GM18909 (cell line): ENCODE measurements around the gene NTNG1.

Experiments
- ATAC-seq: cut with Tn5 transposase; IDR thresholded peaks from one replicate; pipeline ENCODE4 v1.9.1; 2021; ENCODE audit warnings: mild to moderate bottlenecking; ENCODE audit not compliant: unreplicated experiment, poor library complexity

The NTNG1 gene

DNA sequence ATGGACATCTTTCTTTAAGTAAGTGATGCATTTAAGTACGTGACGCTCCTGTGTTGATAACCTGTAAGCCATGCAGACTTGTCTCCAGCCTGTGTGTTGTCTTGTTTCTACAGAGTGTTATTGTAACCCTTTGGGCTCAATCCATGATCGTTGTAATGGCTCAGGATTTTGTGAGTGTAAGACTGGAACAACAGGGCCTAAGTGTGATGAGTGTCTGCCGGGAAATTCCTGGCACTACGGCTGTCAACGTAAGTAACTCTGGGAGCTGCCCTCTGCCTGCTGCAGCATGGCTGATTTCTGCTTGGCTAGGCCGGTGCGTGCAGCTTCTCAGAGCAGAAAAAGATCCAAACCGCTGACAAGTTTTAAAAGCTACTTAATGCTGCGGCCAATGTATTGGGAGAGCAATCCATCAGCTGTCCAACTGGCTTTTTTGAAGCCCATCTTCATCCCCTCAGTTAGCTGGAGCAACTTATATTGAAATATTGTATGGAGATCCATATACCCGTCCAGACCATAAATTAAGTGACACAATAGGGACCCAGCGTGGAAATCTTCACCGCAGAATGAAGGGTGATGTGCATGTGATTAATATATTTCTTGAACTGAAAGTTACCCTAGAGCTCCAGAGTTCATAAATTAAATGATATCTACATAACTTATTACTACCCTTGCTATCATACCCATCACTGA lies 295.9 kb downstream of the NTNG1 start:
- no peak for ATAC-seq

DNA sequence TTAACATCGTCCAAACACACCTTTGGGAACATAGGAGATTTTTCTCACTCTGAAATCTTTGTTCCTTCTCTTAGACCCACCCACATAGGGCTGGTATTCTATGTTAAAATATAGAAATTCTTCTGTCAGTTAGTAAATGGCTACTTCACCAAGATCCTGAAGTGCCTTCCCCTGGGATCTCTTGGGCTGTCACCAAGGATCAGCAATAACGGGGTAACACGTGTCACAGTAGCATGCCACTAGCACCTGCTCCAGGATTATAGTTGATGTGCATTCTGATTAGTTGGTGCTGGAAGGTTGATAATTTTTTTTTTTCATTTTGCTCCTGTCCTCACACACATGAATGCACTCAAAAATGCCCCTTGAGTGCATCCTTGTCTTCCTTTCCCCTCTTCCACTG lies 298.7 kb downstream of the NTNG1 start:
- no peak for ATAC-seq

DNA sequence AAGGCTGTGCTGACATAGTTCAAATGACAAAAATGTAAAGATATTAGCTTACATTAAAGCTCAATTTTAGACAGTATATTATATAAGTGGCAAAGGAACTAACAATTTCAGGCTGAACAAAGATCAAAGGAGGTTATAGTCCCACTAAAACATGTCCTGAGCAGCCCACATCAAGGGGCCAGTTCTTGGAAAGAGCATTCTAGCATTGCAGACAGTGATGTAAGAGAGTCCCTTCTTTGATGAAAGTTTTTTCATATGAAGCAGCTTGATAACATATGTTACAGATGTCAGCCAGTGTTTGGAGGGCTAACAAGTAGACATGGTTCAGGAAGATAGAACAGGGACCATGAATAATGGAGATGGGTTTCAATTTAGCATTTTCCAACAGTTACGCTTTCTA lies 301.7 kb downstream of the NTNG1 start:
- no peak for ATAC-seq

DNA sequence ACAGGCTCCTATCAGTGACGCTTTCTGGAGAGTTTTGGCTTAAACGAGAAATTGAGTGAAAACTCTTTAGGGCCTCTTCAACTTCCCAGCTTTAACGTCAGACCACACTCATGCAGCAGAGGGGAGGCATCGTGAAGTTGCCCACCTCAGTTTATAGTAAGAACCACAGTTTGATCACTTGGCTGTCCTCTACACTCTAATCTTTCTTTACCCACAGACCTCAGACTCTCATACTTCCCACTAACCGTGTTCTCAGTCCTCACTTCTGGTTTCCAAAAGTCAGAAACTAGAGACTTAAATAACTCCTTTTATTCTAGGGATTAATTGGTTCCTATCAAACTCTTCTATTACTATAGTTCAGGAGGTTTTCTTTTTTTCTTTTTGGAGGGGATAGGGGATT lies 302.2 kb downstream of the NTNG1 start:
- ATAC-seq: no peak

DNA sequence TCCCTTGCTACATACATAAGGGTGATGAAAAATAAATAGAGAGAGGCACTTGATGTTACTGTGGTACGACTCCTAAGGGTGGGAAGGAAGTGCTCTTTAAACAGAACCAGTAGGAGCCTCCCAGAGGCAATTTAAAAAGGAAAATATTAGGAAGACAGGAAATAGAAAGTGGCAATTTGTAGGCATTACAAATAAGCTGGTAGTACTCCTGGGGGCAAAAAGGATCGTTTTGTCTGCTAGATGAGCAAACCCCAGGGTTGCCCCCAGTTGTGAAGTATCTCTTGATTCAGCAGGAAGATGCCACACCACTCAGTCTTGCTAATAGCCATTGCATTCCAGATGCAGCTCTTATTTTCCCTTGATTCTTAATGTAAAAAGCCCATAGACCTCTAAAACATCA lies 303.0 kb downstream of the NTNG1 start:
- ATAC-seq: no peak

DNA sequence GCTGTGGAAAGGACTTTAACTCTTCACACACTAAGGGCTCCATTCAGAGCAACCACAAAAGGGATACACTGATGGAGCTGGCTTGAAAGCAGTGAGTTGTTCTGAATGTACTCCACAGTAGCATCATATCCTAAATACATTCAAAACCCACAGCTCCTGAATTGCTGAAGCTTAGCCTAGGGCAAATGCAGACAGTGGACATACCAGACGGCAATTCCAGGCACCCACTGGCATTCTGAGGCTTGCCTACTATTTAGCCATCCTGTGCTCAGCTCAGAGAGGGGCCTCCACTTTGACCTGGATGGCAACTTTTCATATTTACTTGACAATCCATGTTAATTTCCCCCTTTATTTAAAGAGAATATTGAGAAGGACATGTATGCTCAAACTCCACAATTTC lies 303.5 kb downstream of the NTNG1 start:
- ATAC-seq: no peak

DNA sequence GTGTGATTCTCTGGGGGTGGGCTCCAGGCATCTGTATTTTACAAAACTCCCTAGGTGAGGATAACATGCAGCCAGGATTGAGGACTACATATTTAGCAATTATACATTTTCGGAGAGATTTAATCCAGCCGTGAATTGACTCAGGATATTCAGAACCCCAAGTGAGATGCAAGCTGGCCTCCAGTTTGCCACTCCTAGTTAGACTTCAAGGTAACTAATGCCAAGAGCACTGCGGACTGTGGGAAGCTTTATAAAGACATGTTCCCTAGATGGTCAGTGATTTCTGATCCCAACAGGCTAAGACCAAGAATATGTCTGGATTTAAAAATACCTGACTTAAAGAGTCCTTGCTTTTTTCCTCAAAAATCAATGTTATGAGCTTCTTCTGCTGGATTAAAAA lies 308.5 kb downstream of the NTNG1 start:
- ATAC-seq: no peak

DNA sequence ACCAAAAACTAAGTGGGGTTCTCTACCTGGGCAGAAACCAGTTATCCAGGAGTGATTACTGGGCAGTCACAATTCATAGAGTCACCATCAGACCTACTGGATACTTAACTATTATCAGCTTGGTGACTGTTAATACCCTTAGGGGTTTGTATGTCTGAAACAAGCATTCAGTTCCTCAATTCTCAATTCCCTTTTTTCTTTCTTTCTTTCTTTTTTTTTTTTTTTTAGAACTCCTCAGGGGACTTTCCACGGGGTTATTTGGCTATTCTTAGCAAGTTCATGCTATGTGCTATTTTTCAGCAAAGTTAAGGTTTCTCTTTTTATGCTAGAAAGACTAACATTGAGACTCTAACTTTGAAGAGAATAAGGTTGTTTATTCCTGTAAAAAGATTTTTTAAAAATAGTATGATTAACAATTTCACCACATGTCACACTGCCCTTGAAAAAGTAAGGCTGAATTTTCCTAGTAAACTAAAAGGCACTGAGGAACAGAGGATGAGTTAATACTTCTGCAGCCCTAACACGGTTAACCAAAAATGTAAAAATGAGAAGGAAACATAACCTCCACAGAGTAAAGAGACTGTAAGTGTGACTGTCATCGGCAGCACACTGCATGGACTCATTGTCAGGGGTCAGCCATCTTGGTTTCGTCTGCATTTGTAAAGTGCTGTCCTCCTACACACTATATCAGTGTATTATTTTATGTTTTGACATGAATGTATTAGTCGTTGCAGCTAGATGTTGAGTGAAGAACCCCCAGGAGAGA lies 310.2 kb downstream of the NTNG1 start:
- ATAC-seq: peak; percentile 80

DNA sequence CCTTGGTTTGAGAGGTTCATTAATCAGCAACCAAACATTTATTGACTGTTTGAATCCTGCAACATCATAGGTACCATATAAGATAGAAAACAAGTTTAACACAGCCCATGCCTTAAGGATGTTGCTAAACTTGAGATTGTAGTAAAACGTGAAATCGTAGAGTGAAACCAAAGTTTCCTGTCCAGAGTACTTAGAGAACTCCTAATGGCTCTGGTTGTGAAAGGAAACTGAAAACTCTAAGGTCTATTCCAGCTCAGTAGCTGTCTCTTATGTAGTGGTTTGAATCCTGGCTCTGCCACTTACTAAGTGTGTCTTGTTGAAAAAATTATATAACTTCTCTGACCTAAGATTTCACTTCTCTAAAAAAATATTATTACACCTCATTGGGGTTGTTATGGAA lies 310.9 kb downstream of the NTNG1 start:
- ATAC-seq: peak; percentile 47

DNA sequence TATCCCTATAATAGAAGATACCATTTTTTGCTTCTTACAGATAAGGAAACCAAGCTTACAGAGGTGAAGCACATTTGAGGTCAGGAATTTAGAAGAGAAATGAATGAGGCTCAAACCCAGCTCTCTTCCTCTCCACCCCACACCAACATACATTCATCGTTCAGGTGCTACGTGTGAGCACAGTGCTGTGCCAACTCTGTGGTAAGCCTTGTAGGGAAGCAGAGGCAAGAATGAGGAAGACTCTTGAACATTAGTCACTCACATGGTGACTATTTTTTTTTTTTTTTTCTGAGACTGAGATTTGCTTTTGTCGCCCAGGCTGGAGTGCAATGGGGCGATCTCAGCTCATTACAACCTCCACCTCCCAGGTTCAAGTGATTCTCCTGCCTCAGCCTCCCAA lies 314.0 kb downstream of the NTNG1 start:
- no peak for ATAC-seq

DNA sequence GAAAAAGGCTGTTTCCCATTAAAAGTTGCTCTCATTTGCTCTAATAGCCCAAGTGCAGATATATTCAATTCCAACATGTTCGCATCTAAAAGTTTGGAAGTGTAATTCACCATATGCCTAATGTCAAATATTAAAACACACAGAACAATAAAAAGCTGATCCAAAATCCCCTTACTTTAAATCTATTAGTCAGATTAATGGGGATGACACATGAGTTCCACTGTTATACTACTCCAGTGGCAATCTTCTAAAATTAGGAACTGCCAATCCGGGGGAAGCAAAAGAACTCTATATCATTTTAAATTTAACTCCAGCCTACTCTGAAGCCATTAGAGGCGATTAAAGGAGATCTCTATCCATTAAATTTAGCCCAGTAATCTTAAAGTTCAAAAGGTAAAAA lies 317.1 kb downstream of the NTNG1 start:
- no peak for ATAC-seq

DNA sequence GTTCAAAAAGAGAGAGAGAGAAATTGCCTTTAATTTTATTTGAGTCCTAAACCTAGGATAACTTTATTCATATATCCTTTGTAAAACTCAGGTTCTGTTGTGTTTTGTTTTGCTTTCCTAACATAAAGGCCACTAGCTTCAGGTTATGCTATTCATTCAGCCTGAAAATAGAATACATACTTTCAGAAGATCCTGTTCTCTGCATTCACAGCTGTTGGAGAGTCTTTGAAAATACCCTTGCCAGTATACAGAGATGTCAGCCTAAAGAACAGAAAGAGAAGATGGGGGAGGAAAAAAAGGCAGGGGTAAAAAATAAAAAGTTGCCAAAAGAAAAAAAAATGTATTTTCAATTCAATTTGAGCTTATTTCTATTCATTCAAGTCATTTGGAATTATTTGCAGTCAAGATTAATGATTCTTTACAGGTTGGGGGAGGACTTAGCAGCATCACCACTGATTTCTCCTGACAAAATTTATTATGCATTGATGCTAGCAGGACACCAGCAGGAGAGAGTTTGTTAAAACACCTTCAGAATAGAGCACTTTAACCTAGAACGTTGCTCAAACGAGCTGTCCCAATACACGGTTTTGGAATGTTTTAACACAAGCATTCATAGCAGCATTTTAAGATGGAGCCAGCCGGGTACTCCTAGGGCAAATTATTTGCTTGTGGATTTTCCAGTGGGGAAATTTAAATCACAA lies 318.5 kb downstream of the NTNG1 start:
- peak; percentile 48 for ATAC-seq

DNA sequence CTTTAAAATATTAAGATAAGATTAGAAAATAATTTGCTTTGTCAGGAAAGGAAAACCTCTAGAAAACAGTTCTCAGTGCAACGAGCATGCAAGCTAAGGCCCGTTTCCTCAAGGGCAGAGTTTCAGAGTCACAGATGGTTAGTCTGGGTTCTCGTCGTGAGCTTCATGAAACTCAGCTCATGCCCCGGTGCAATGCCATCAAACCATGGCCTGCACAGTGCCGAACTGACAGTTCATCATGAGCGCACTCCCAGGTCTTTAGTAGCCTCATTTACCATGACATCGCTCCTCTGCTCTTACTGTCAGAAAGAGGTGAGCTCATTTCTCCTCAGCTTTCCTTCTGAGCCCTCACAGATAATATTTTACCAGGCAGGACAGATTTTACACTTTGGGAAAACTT lies 319.2 kb downstream of the NTNG1 start:
- peak; percentile 96 for ATAC-seq

DNA sequence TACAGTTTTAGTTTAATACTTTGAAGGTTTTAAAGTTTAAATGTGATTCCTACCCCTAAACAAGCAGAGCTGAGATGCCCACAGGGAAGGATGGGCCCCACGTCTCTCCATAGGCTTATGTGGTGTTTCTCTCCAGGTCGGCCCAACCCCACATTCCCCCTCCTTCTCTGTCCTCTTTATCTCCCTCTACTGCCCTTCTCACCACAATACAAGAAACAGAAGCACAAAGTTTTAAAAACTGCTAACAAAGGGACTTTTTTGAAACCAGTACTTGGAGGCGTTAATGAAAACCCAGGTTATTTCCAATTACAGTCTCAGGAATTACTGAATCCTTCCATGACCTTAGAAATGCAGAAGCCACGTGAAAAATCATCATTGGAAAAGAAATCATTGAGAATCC lies 324.0 kb downstream of the NTNG1 start:
- ATAC-seq: no peak

DNA sequence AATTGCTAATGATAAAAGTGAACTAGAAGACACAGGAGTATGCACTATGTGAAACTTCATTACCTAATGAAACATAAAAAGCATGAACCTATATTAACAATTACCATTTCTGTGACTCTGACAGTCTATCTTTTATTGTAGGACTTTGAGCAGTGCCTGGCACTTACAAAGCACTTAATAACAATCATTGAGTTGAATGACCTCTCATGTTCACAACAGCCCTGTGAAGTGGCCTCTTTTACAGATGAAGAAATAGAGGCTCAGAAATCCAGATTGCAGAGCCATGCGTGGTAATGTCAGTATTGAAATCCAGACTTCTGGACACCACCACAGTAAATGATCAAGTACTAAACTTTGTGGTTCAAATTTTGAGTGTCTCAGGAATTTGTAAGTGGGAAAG lies 326.4 kb downstream of the NTNG1 start:
- no peak for ATAC-seq

DNA sequence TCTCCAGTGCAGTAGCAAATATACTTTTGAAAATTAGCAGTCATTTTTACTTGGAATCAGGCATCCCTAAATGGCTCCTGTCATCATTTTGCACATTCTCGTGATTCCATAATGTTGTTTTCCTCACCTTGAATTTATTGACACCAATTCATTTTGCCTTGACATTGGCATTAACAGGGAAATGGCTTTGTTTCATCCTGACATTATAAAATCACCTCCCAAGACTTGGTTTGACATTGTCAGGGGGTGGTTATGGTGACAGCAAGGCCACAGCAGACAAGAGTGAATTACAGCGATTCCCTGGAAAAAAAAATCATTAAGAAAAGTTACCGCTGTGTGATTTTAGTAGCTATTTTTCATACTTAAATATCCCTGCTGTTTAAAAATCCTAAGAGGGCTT lies 327.0 kb downstream of the NTNG1 start:
- no peak for ATAC-seq

DNA sequence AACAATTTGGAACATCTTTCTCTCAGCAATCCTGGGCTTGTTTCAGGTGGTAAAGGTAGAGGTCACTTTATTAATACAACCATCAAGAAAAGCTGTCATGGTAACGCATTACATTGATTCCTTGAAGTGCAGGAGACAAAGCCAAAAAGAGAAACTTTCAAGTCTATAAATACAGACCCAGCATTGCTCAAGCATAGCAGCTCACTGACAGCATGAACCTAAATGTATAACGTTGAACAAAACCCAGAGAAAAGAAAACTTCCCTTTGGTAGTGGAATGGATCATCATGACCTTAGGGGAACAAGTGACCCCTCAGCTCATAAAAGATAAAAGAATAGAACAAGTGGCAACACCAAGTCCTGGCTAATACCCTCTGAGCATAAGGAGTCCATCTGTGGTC lies 332.2 kb downstream of the NTNG1 start:
- ATAC-seq: no peak

DNA sequence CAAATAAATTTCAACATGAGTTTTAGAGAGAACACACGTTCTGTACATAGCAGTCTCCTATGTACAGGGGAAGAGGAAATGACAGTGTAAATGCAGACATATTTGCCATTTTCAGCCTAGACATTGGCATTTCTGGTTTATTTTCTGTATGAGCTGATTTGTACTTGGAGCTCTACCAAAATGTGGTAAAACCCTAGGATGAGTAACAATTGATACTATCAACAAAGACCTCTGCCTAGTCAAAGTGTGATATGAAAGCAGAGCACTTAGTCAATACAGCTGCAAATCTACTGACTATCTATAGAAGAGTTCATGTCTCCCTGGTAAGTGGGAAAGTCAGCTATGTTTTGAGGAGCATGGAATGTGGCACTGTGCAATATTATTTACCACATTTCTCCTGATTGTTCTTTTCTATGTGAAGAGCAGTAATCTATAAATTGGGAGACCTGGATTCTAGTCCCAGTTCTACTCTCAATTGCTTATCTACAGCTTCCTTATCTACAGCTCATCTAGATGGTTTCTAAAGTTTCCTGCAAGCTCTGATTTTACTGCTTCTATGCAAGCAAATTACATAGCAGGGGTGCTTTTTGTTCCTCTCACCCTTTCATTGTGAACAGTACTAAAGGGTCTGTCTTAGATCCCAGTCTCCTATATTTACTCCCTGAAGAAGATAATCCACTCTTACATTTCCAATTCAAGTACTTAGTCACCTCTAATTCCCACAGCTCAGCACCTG lies 334.2 kb downstream of the NTNG1 start:
- ATAC-seq: peak; percentile 76

DNA sequence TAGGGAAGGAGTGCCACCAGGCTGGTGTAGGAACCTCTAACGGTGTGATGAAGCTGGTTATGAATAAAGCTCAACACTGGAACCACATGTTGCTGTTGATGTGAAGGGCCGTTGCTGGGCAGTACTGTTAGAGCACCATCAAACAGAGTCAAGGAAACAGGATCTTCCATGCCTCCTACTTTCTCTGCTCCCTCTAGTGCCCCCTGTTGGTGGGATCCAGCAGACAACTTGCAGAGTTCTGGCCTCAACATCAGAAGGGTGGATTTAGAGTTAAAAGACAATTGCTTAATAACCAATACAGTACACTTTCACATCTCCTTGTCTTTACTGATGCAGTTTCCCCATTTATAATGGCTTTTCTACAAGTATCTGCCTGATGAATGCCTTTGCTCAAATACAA lies 336.4 kb downstream of the NTNG1 start:
- no peak for ATAC-seq

DNA sequence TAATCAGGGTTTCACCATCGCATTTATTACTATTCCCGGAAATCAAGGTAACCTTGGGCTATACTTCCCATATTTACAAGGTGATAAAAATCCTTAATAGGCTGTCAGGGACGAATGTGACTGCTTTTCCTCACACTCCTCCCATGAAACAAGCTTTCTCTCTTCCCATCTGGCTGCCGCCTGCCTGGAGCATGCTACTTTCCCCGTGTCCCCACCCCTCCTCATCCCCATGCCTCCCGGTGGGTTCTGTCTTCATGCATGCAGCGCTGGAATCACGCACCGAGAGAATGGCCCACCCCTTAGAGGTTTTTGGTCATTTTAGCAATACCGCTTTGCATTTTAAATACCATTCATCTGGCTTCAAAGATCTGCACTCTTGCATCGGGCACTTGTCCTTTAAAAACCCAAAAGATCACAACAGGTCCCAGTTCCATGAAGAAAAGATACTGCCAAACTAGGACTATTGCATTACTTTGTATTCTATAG lies 339.1 kb downstream of the NTNG1 start:
- ATAC-seq: no peak
